Regular cardiac myocyte (primary cell): ENCODE results near the gene GRP. TPM values are rescaled to one million over a fixed set of nuclear protein-coding genes. Genes with fewer than 3 reads are reported as not detected.

ENCODE experiments used
- total RNA-seq: library from RNA; depleted of rRNA; stranded (reverse); fragments of >200 nt; gene quantifications from 2 replicates; pipeline ENCODE4 v1.2.3, GENCODE V29; 2014

Gene GRP
- total RNA-seq = not detected in 2 replicates

DNA sequence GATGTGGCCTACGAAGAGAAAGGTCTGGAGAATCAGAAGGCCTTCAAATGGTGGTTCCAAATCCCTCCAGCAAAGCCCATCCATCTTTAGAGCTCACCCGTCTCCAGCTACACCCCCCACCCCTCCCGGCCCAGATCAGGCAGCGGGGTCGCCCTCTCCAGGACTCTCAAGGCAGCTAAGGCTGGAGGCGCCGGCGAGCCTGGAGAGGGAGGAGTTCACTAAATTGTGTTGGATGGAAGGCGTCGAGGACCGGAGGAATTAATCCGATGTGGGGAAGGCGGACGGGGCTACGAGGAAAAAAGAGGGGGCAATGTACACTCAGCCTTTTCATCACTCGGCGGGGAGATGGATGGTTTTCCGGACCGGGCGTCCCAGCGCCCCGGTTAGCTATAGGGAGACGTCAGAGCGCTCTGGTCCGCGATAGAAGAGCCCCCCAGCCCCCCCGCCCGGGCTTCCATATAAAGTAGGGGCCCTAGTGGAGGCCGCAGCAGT lies at the start of gene GRP:
TSS of gene GRP (plus strand) at position 487 of the 492 bp plus-strand sequence. CDS start 108 bp downstream, outside the sequence.

DNA sequence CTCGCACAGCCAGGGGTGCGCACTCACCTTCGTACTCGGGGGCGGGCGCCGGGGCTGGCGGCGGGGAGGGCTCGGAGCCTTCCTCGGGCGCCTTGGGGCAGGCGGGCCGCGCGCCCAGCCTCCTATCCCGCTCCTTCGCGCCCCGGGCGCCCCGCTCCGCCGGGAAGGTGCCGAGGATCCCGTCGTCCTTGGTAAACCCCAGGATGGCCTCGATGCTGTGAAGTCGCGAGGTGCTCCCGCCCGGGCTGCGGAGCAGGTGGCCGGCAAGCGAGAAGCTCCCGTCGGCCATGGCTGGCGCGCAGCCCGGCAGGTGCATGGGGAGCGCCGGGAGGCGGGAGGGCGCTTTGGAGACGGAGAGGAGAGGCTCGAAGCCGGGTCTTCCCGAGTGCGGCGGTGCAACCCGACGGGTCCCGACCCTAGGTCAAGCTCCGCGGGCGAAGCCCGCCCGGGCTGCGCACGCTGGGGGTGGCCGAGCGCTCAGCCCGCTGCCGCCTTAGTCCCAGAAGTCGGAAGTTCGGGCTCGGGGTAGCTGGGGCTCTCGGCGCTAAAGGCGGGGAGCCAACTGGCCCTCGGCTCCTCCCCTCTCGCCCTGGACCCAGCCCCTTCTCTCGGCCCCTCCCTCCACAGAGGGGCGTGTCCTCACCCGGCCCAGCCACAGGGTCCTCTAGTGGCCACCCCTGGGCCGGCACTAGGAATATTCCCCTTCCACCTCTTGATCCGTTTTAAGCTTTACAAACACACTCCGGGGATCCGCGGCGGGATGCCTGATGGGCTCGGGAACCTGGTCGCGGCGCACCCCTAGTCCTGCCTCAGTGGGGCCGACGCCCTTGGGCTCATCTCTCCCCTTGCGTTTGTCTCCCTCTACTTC lies 53.2 kb downstream of the GRP start, which contains the start of gene RAX:
TSS of gene RAX (minus strand) at position 564 of the 868 bp plus-strand sequence. CDS start at position 316, 248 bp downstream.

Other genes with a start within 250 kb of the GRP start
- 30.5 and 32.1 TPM in 2 replicates for gene SEC11C, start 80.3 kb upstream of the GRP start, total RNA-seq
- gene RAX, start 53.3 kb downstream of the GRP start, total RNA-seq = not detected in 2 replicates
- gene CPLX4, start 98.5 kb downstream of the GRP start, total RNA-seq = not detected in 2 replicates
- gene LMAN1, start 139.1 kb downstream of the GRP start, total RNA-seq = 297 and 412 TPM in 2 replicates